ENCODE measurements around the gene BUB1.
"Not testable (repeated sequence)": the region's sequence is repeated elsewhere in the genome, so short reads cannot be mapped to it uniquely, and the experiment has no call there.

BUB1 gene

GRCh38 chr2:110687775-110688484 lies 10.1 kb upstream of the BUB1 start:
- not testable (repeated sequence) for H3K9me3 ChIP-seq (ENCODE audit: control insufficient read depth in 1 of 2, low read length in 2 of 2); H3K4me3 ChIP-seq (ENCODE audit: low read depth in 1 of 2, low read length in 2 of 2); H3K36me3 ChIP-seq (ENCODE audit: control insufficient read depth in 1 of 2, insufficient read depth in 2 of 2, low read length in 2 of 2); H3K4me1 ChIP-seq (ENCODE audit: control insufficient read depth in 1 of 2, insufficient read depth in 2 of 2, low read length in 2 of 2); H3K27me3 ChIP-seq (ENCODE audit: low read depth, low read length); H3K27ac ChIP-seq (ENCODE audit: low read length)

GRCh38 chr2:110682872-110683271 lies 5.0 kb upstream of the BUB1 start:
- Histone ChIP-seq H3K27ac (ENCODE audit: low read length) (no peak overlapping the region), H3K36me3 (ENCODE audit: control insufficient read depth in 1 of 2, insufficient read depth in 2 of 2, low read length in 2 of 2) (no peaks in the 10 kb centered on the region), H3K4me1 (ENCODE audit: control insufficient read depth in 1 of 2, insufficient read depth in 2 of 2, low read length in 2 of 2) (peaks cover 0 to 9% of the 10 kb centered on the region in 2 donors), H3K27me3 (ENCODE audit: low read depth, low read length) (no peaks in the 10 kb centered on the region), H3K4me3 (ENCODE audit: low read depth in 1 of 2, low read length in 2 of 2) (no peak overlapping the region), H3K9me3 (ENCODE audit: control insufficient read depth in 1 of 2, low read length in 2 of 2) (no peaks in the 10 kb centered on the region)

GRCh38 chr2:110682267-110682666 lies 4.4 kb upstream of the BUB1 start:
- no peaks in the 10 kb centered on the region for H3K9me3 ChIP-seq (ENCODE audit: control insufficient read depth in 1 of 2, low read length in 2 of 2)
- H3K4me1 ChIP-seq (ENCODE audit: control insufficient read depth in 1 of 2, insufficient read depth in 2 of 2, low read length in 2 of 2), result peaks cover 0 to 14% of the 10 kb centered on the region in 2 donors
- H3K27me3 ChIP-seq (ENCODE audit: low read depth, low read length), result no peaks in the 10 kb centered on the region
- H3K27ac ChIP-seq (ENCODE audit: low read length), result no peak overlapping the region
- H3K4me3 ChIP-seq (ENCODE audit: low read depth in 1 of 2, low read length in 2 of 2), result no peak overlapping the region
- H3K36me3 ChIP-seq (ENCODE audit: control insufficient read depth in 1 of 2, insufficient read depth in 2 of 2, low read length in 2 of 2), result no peaks in the 10 kb centered on the region

GRCh38 chr2:110680709-110681108 lies 2.8 kb upstream of the BUB1 start:
- H3K9me3 ChIP-seq (ENCODE audit: control insufficient read depth in 1 of 2, low read length in 2 of 2), result no peaks in the 10 kb centered on the region
- no peak overlapping the region for H3K27ac ChIP-seq (ENCODE audit: low read length)
- no peak overlapping the region for H3K4me3 ChIP-seq (ENCODE audit: low read depth in 1 of 2, low read length in 2 of 2)
- no peaks in the 10 kb centered on the region for H3K36me3 ChIP-seq (ENCODE audit: control insufficient read depth in 1 of 2, insufficient read depth in 2 of 2, low read length in 2 of 2)
- H3K4me1 ChIP-seq (ENCODE audit: control insufficient read depth in 1 of 2, insufficient read depth in 2 of 2, low read length in 2 of 2), result peaks cover 0 to 14% of the 10 kb centered on the region in 2 donors
- no peaks in the 10 kb centered on the region for H3K27me3 ChIP-seq (ENCODE audit: low read depth, low read length)

- peaks cover 0 to 14% of the 10 kb centered on the region in 2 donors for H3K4me1 ChIP-seq (ENCODE audit: control insufficient read depth in 1 of 2, insufficient read depth in 2 of 2, low read length in 2 of 2)
- no peaks in the 10 kb centered on the region for H3K9me3 ChIP-seq (ENCODE audit: control insufficient read depth in 1 of 2, low read length in 2 of 2)
- no peak overlapping the region for H3K4me3 ChIP-seq (ENCODE audit: low read depth in 1 of 2, low read length in 2 of 2)
- H3K36me3 ChIP-seq (ENCODE audit: control insufficient read depth in 1 of 2, insufficient read depth in 2 of 2, low read length in 2 of 2), result no peaks in the 10 kb centered on the region
- no peaks in the 10 kb centered on the region for H3K27me3 ChIP-seq (ENCODE audit: low read depth, low read length)
- H3K27ac ChIP-seq (ENCODE audit: low read length), result no peak overlapping the region
Observed at GRCh38 chr2:110679865-110680264, 2.0 kb upstream of the BUB1 start.

- Histone ChIP-seq H3K36me3 (ENCODE audit: control insufficient read depth in 1 of 2, insufficient read depth in 2 of 2, low read length in 2 of 2) (no peaks in the 10 kb centered on the region), H3K27ac (ENCODE audit: low read length) (no peak overlapping the region), H3K9me3 (ENCODE audit: control insufficient read depth in 1 of 2, low read length in 2 of 2) (no peaks in the 10 kb centered on the region), H3K4me3 (ENCODE audit: low read depth in 1 of 2, low read length in 2 of 2) (peak overlapping the region; percentile 89 to 99), H3K4me1 (ENCODE audit: control insufficient read depth in 1 of 2, insufficient read depth in 2 of 2, low read length in 2 of 2) (peaks cover 0 to 14% of the 10 kb centered on the region in 2 donors), H3K27me3 (ENCODE audit: low read depth, low read length) (no peaks in the 10 kb centered on the region)
Observed at GRCh38 chr2:110679337-110679707, 1.5 kb upstream of the BUB1 start.

- H3K9me3 ChIP-seq (ENCODE audit: control insufficient read depth in 1 of 2, low read length in 2 of 2), result no peaks in the 10 kb centered on the region
- no peaks in the 10 kb centered on the region for H3K36me3 ChIP-seq (ENCODE audit: control insufficient read depth in 1 of 2, insufficient read depth in 2 of 2, low read length in 2 of 2)
- H3K27me3 ChIP-seq (ENCODE audit: low read depth, low read length), result no peaks in the 10 kb centered on the region
- peak overlapping the region; percentile 89 to 99 for H3K4me3 ChIP-seq (ENCODE audit: low read depth in 1 of 2, low read length in 2 of 2)
- H3K4me1 ChIP-seq (ENCODE audit: control insufficient read depth in 1 of 2, insufficient read depth in 2 of 2, low read length in 2 of 2), result peaks cover 0 to 14% of the 10 kb centered on the region in 2 donors
- H3K27ac ChIP-seq (ENCODE audit: low read length), result peak overlapping the region; percentile 93
Observed at GRCh38 chr2:110678457-110679336, 834 bp upstream of the BUB1 start.

GRCh38 chr2:110677080-110677479 lies 783 bp downstream of the BUB1 start:
- peak overlapping the region in 1 of 2 donors; percentile 99 for H3K4me3 ChIP-seq (ENCODE audit: low read depth in 1 of 2, low read length in 2 of 2)
- no peak overlapping the region for H3K27ac ChIP-seq (ENCODE audit: low read length)
- no peaks in the 10 kb centered on the region for H3K9me3 ChIP-seq (ENCODE audit: control insufficient read depth in 1 of 2, low read length in 2 of 2)
- H3K4me1 ChIP-seq (ENCODE audit: control insufficient read depth in 1 of 2, insufficient read depth in 2 of 2, low read length in 2 of 2), result peaks cover 0 to 14% of the 10 kb centered on the region in 2 donors
- no peaks in the 10 kb centered on the region for H3K27me3 ChIP-seq (ENCODE audit: low read depth, low read length)
- no peaks in the 10 kb centered on the region for H3K36me3 ChIP-seq (ENCODE audit: control insufficient read depth in 1 of 2, insufficient read depth in 2 of 2, low read length in 2 of 2)

- Histone ChIP-seq H3K27ac (ENCODE audit: low read length) (no peak overlapping the region), H3K36me3 (ENCODE audit: control insufficient read depth in 1 of 2, insufficient read depth in 2 of 2, low read length in 2 of 2) (no peaks in the 10 kb centered on the region), H3K9me3 (ENCODE audit: control insufficient read depth in 1 of 2, low read length in 2 of 2) (no peaks in the 10 kb centered on the region), H3K27me3 (ENCODE audit: low read depth, low read length) (no peaks in the 10 kb centered on the region), H3K4me3 (ENCODE audit: low read depth in 1 of 2, low read length in 2 of 2) (no peak overlapping the region), H3K4me1 (ENCODE audit: control insufficient read depth in 1 of 2, insufficient read depth in 2 of 2, low read length in 2 of 2) (peaks cover 0 to 14% of the 10 kb centered on the region in 2 donors)
Observed at GRCh38 chr2:110675679-110676078, 2.2 kb downstream of the BUB1 start.

GRCh38 chr2:110674620-110675555 lies 3.0 kb downstream of the BUB1 start:
- Histone ChIP-seq H3K36me3 (ENCODE audit: control insufficient read depth in 1 of 2, insufficient read depth in 2 of 2, low read length in 2 of 2) (no peaks in the 10 kb centered on the region), H3K4me3 (ENCODE audit: low read depth in 1 of 2, low read length in 2 of 2) (no peak overlapping the region), H3K27me3 (ENCODE audit: low read depth, low read length) (no peaks in the 10 kb centered on the region), H3K9me3 (ENCODE audit: control insufficient read depth in 1 of 2, low read length in 2 of 2) (no peaks in the 10 kb centered on the region), H3K4me1 (ENCODE audit: control insufficient read depth in 1 of 2, insufficient read depth in 2 of 2, low read length in 2 of 2) (peaks cover 0 to 14% of the 10 kb centered on the region in 2 donors), H3K27ac (ENCODE audit: low read length) (no peak overlapping the region)

- Histone ChIP-seq H3K9me3 (ENCODE audit: control insufficient read depth in 1 of 2, low read length in 2 of 2) (no peaks in the 10 kb centered on the region), H3K4me1 (ENCODE audit: control insufficient read depth in 1 of 2, insufficient read depth in 2 of 2, low read length in 2 of 2) (peaks cover 0 to 5% of the 10 kb centered on the region in 2 donors), H3K4me3 (ENCODE audit: low read depth in 1 of 2, low read length in 2 of 2) (no peak overlapping the region), H3K27ac (ENCODE audit: low read length) (no peak overlapping the region), H3K27me3 (ENCODE audit: low read depth, low read length) (no peaks in the 10 kb centered on the region), H3K36me3 (ENCODE audit: control insufficient read depth in 1 of 2, insufficient read depth in 2 of 2, low read length in 2 of 2) (no peaks in the 10 kb centered on the region)
Observed at GRCh38 chr2:110673201-110673600, 4.7 kb downstream of the BUB1 start.

All from muscle layer of duodenum (tissue), 2 donors.